PC-3 (cell line): ENCODE data around the gene HLF.

Source experiments
- CTCF ChIP-seq: fragments of 300-600 bp; sonication (generic); conservative IDR thresholded peaks from 2 replicates; pipeline ENCODE4 v1.5.1; 2017; ENCODE audit warnings: antibody characterized with exemption, low read depth, mild to moderate bottlenecking, low read length
- EZH2 ChIP-seq: fragments of 300-600 bp; sonication (generic); IDR thresholded peaks from one replicate; pipeline ENCODE4 v1.6.1; 2017; ENCODE audit warnings: antibody characterized with exemption, mild to moderate bottlenecking, low read length; ENCODE audit not compliant: unreplicated experiment

- no peak for TF ChIP-seq CTCF
- TF ChIP-seq EZH2, result no peak
Observed at GRCh38 chr17:55354010-55354409, 89.2 kb downstream of the HLF start.
